Measurements from ENCODE around the gene GRAMD4. TPM values are rescaled to one million over a fixed set of nuclear protein-coding genes. Genes with fewer than 3 reads are reported as not detected.

The GRAMD4 gene
- total and polyA plus RNA-seq, 10 of the 15 experiments (the other 5 are each of a cell fraction or from before 2014, with no cell fraction given) = 0.21 to 45.5 (median 10.6) TPM

- TF ChIP-seq EGR1 (IDR thresholded peaks at IDR 0.05; ENCODE audit: borderline replicate concordance in 1 of 2, low read depth in 2 of 2, low read length in 2 of 2) (0 out of 3 replicates have a peak, but pooled peaks of 1 of the 2 experiments have one; percentile 2), NR2C1 (IDR thresholded peaks at IDR 0.05) (no peak)
Observed at GRCh38 chr22:46674367-46674781, 54.2 kb downstream of the GRAMD4 start (continued).

- ChIA-PET POLR2A (no interaction called here), SMC1A (ENCODE audit: uncharacterized antibody, unreplicated experiment) (no interaction called here), CTCF (no interaction called here), RAD21 (ENCODE audit: unreplicated experiment) (no interaction called here)
- Histone ChIP-seq H4K20me1 (ENCODE audit: control insufficient read depth, insufficient read depth) (no peaks in the 10 kb centered on the region), H3K79me2 (ENCODE audit: control insufficient read depth, insufficient read depth, low read length) (no peaks in the 10 kb centered on the region), H3K36me3 (ENCODE audit: control insufficient read depth in 2 of 2, insufficient read depth in 2 of 2, low read length in 1 of 2) (peaks cover 0 to 14% of the 10 kb centered on the region in 2 experiments; a peak in 3 of 4 replicates), H3K27ac (ENCODE audit: control insufficient read depth, insufficient read depth) (no peak overlapping the region), H3K9ac (ENCODE audit: control insufficient read depth, insufficient read depth, low read length) (no peak overlapping the region), H3K27me3 (replicated peaks in 1 of 2; ENCODE audit: control insufficient read depth in 2 of 2, insufficient read depth in 2 of 2, low read length in 1 of 2) (no peaks in the 10 kb centered on the region), H3K4me3 (no peak overlapping the region), H3K9me3 (replicated peaks; ENCODE audit: control insufficient read depth, insufficient read depth, low read length) (no peaks in the 10 kb centered on the region), H3K4me2 (ENCODE audit: control insufficient read depth, insufficient read depth) (no peak overlapping the region), H3K4me1 (ENCODE audit: control insufficient read depth, insufficient read depth, low read length) (peaks cover 8% of the 10 kb centered on the region), H2AFZ (ENCODE audit: control insufficient read depth, low read depth, low read length) (no peak overlapping the region)
- 72% methylated on average over 11 of the region's 11 CpGs for WGBS (ENCODE audit: insufficient coverage, insufficient replicate concordance, low lambda C conversion rate, missing lambda C conversion rate)
- ATAC-seq = no peak
- in situ Hi-C loops (cut with MboI) = no loop called here
- FAIRE-seq = no peak
- TF ChIP-seq EGR1 (IDR thresholded peaks at IDR 0.05; ENCODE audit: borderline replicate concordance in 1 of 2, low read depth in 2 of 2, low read length in 2 of 2) = 0 out of 3 replicates have a peak, but pooled peaks of 1 of the 2 experiments have one; percentile 1
- no peak for TF ChIP-seq HSF1 (IDR thresholded peaks at IDR 0.05; ENCODE audit: low read depth, low read length)
- intact Hi-C loops (cut with micrococcal nuclease; ENCODE audit: unreplicated experiment) = no loop called here
- no peak for DNase-seq (ENCODE audit: low read depth, low spot score)
- BruUV-seq (replicated peaks) = no TSS peak
Observed at GRCh38 chr22:46674906-46675305, 54.7 kb downstream of the GRAMD4 start.

GRCh38 chr22:46675479-46675878 is 55.3 kb downstream of the GRAMD4 start:
- intact Hi-C loops (cut with micrococcal nuclease; ENCODE audit: unreplicated experiment) = no loop called here
- ChIA-PET RAD21 (ENCODE audit: unreplicated experiment) (no interaction called here), CTCF (interaction anchor here (1.5 kb wide), 1 partner anchor 111 kb away, joined by 5 read pairs; no protein-coding TSS in a partner anchor), SMC1A (ENCODE audit: uncharacterized antibody, unreplicated experiment) (no interaction called here), POLR2A (no interaction called here)
- TF ChIP-seq JUND (IDR thresholded peaks at IDR 0.05; ENCODE audit: low read depth, low read length) (no peak), POLR2AphosphoS2 (IDR thresholded peaks at IDR 0.05; ENCODE audit: low read depth, low read length) (no peak), YBX1 (IDR thresholded peaks at IDR 0.05) (no peak), IKZF2 (IDR thresholded peaks at IDR 0.05) (no peak), RB1 (IDR thresholded peaks at IDR 0.05; ENCODE audit: borderline replicate concordance) (no peak), CHD2 (IDR thresholded peaks at IDR 0.05; ENCODE audit: borderline replicate concordance, low read depth, low read length) (no peak)
- no peak for ATAC-seq
- Histone ChIP-seq H3K9ac (ENCODE audit: control insufficient read depth, insufficient read depth, low read length) (no peak overlapping the region), H3K79me2 (ENCODE audit: control insufficient read depth, insufficient read depth, low read length) (no peaks in the 10 kb centered on the region), H3K27ac (ENCODE audit: control insufficient read depth, insufficient read depth) (no peak overlapping the region), H3K4me2 (ENCODE audit: control insufficient read depth, insufficient read depth) (no peak overlapping the region), H4K20me1 (ENCODE audit: control insufficient read depth, insufficient read depth) (no peaks in the 10 kb centered on the region), H3K36me3 (ENCODE audit: control insufficient read depth in 2 of 2, insufficient read depth in 2 of 2, low read length in 1 of 2) (peaks cover 0 to 9% of the 10 kb centered on the region in 2 experiments; a peak in 3 of 4 replicates), H3K4me1 (ENCODE audit: control insufficient read depth, insufficient read depth, low read length) (peaks cover 8% of the 10 kb centered on the region), H2AFZ (ENCODE audit: control insufficient read depth, low read depth, low read length) (no peak overlapping the region), H3K27me3 (replicated peaks in 1 of 2; ENCODE audit: control insufficient read depth in 2 of 2, insufficient read depth in 2 of 2, low read length in 1 of 2) (no peaks in the 10 kb centered on the region), H3K4me3 (no peak overlapping the region), H3K9me3 (replicated peaks; ENCODE audit: control insufficient read depth, insufficient read depth, low read length) (no peaks in the 10 kb centered on the region)
- 90% methylated on average over 13 of the region's 13 CpGs for WGBS (ENCODE audit: insufficient coverage, insufficient replicate concordance, low lambda C conversion rate, missing lambda C conversion rate)
- in situ Hi-C loops (cut with MboI) = no loop called here
- no TSS peak for BruUV-seq (replicated peaks)
- FAIRE-seq = no peak
- DNase-seq (ENCODE audit: low read depth, low spot score) = no peak
